Measurements from ENCODE around the gene PTBP3.

PTBP3 gene

GRCh38 chr9:112241491-112241890 lies 91.9 kb downstream of the PTBP3 start:
- TF ChIP-seq CTCF (IDR thresholded peaks at IDR 0.05; ENCODE audit: insufficient read depth, low read length, poor library complexity, severe bottlenecking), result no peak
- no peaks in the 10 kb centered on the region for H3K36me3 ChIP-seq (ENCODE audit: control insufficient read depth, insufficient read depth, low read length)
- no peak for DNase-seq (ENCODE audit: extremely low read depth, insufficient read length)
- no peak overlapping the region for H3K4me3 ChIP-seq (replicated peaks; ENCODE audit: low read depth, low read length)
- H3K27me3 ChIP-seq (replicated peaks; ENCODE audit: control insufficient read depth, insufficient read depth, low read length), result no peaks in the 10 kb centered on the region

GRCh38 chr9:112239708-112240107 lies 93.7 kb downstream of the PTBP3 start:
- Histone ChIP-seq H3K27me3 (replicated peaks; ENCODE audit: control insufficient read depth, insufficient read depth, low read length) (no peaks in the 10 kb centered on the region), H3K4me3 (replicated peaks; ENCODE audit: low read depth, low read length) (no peak overlapping the region), H3K36me3 (ENCODE audit: control insufficient read depth, insufficient read depth, low read length) (no peaks in the 10 kb centered on the region)
- no peak for TF ChIP-seq CTCF (IDR thresholded peaks at IDR 0.05; ENCODE audit: insufficient read depth, low read length, poor library complexity, severe bottlenecking)
- no peak for DNase-seq (ENCODE audit: extremely low read depth, insufficient read length)

GRCh38 chr9:112239284-112239683 lies 94.1 kb downstream of the PTBP3 start:
- no peak for TF ChIP-seq CTCF (IDR thresholded peaks at IDR 0.05; ENCODE audit: insufficient read depth, low read length, poor library complexity, severe bottlenecking)
- H3K36me3 ChIP-seq (ENCODE audit: control insufficient read depth, insufficient read depth, low read length), result no peaks in the 10 kb centered on the region
- DNase-seq (ENCODE audit: extremely low read depth, insufficient read length), result no peak
- H3K27me3 ChIP-seq (replicated peaks; ENCODE audit: control insufficient read depth, insufficient read depth, low read length), result no peaks in the 10 kb centered on the region
- no peak overlapping the region for H3K4me3 ChIP-seq (replicated peaks; ENCODE audit: low read depth, low read length)

- Histone ChIP-seq H3K27me3 (replicated peaks; ENCODE audit: control insufficient read depth, insufficient read depth, low read length) (no peaks in the 10 kb centered on the region), H3K4me3 (replicated peaks; ENCODE audit: low read depth, low read length) (no peak overlapping the region), H3K36me3 (ENCODE audit: control insufficient read depth, insufficient read depth, low read length) (peaks cover 2% of the 10 kb centered on the region; the same call in 1 of the 2 replicates)
- TF ChIP-seq CTCF (IDR thresholded peaks at IDR 0.05; ENCODE audit: insufficient read depth, low read length, poor library complexity, severe bottlenecking), result no peak
- no peak for DNase-seq (ENCODE audit: extremely low read depth, insufficient read length)
Observed at GRCh38 chr9:112234779-112235178, 98.6 kb downstream of the PTBP3 start.

GRCh38 chr9:112233769-112234168 lies 99.7 kb downstream of the PTBP3 start:
- no peaks in the 10 kb centered on the region for H3K27me3 ChIP-seq (replicated peaks; ENCODE audit: control insufficient read depth, insufficient read depth, low read length)
- H3K4me3 ChIP-seq (replicated peaks; ENCODE audit: low read depth, low read length), result no peak overlapping the region
- no peak for DNase-seq (ENCODE audit: extremely low read depth, insufficient read length)
- peaks cover 2% of the 10 kb centered on the region; the same call in 1 of the 2 replicates for H3K36me3 ChIP-seq (ENCODE audit: control insufficient read depth, insufficient read depth, low read length)
- no peak for TF ChIP-seq CTCF (IDR thresholded peaks at IDR 0.05; ENCODE audit: insufficient read depth, low read length, poor library complexity, severe bottlenecking)

- Histone ChIP-seq H3K36me3 (ENCODE audit: control insufficient read depth, insufficient read depth, low read length) (peaks cover 2% of the 10 kb centered on the region; the same call in 1 of the 2 replicates), H3K4me3 (replicated peaks; ENCODE audit: low read depth, low read length) (no peak overlapping the region), H3K27me3 (replicated peaks; ENCODE audit: control insufficient read depth, insufficient read depth, low read length) (no peaks in the 10 kb centered on the region)
- TF ChIP-seq CTCF (IDR thresholded peaks at IDR 0.05; ENCODE audit: insufficient read depth, low read length, poor library complexity, severe bottlenecking), result no peak
- no peak for DNase-seq (ENCODE audit: extremely low read depth, insufficient read length)
Observed at GRCh38 chr9:112232233-112232632, 101.2 kb downstream of the PTBP3 start.

Data from GM06990 (cell line).